Trophoblast cell (in vitro differentiated cells and primary cell): ENCODE data around the gene NGFR.

ENCODE experiments used
- DNase-seq, 2 donors: peaks; one replicate each; pipeline ENCODE4 v3.0.0-alpha.2; 2016
- H2AFZ ChIP-seq: 2 replicates; pipeline ENCODE4 v1.6.1; 2013; ENCODE audit warnings: low read length, moderate library complexity, mild to moderate bottlenecking; ENCODE audit not compliant: insufficient read depth, poor library complexity
- H2AK5ac ChIP-seq: 2 replicates; pipeline ENCODE4 v1.6.1; 2013; ENCODE audit warnings: mild to moderate bottlenecking, low read length
- H2BK120ac ChIP-seq: 2 replicates; pipeline ENCODE4 v1.6.1; 2013; ENCODE audit warnings: low read length, mild to moderate bottlenecking, moderate library complexity; ENCODE audit not compliant: insufficient read depth, poor library complexity
- H2BK12ac ChIP-seq: 2 replicates; pipeline ENCODE4 v1.6.1; 2013; ENCODE audit warnings: mild to moderate bottlenecking, low read length, moderate library complexity
- H2BK5ac ChIP-seq: 2 replicates; pipeline ENCODE4 v1.6.1; 2013; ENCODE audit warnings: low read length, low read depth, moderate library complexity, mild to moderate bottlenecking; ENCODE audit not compliant: poor library complexity
- H3K14ac ChIP-seq: 2 replicates; pipeline ENCODE4 v1.6.1; 2013; ENCODE audit warnings: mild to moderate bottlenecking, low read length
- H3K18ac ChIP-seq: 2 replicates; pipeline ENCODE4 v1.6.1; 2013; ENCODE audit warnings: mild to moderate bottlenecking, low read length
- H3K23ac ChIP-seq: 2 replicates; pipeline ENCODE4 v1.6.1; 2013; ENCODE audit warnings: low read length
- H3K27ac ChIP-seq: 2 replicates; pipeline ENCODE4 v1.5.1; 2013; ENCODE audit warnings: low read depth, mild to moderate bottlenecking, inconsistent platforms, low read length, moderate library complexity
- H3K27me3 ChIP-seq: 2 replicates; pipeline ENCODE4 v1.6.1; 2013; ENCODE audit warnings: inconsistent platforms, mild to moderate bottlenecking, low read length, moderate library complexity; ENCODE audit not compliant: insufficient read depth
- H3K36me3 ChIP-seq, 2 experiments: 1 replicate in 1 of 2; 2 replicates in 1 of 2; pipeline ENCODE4 v1.6.1; 2013; ENCODE audit warnings: low read length in 2 of 2, mild to moderate bottlenecking in 2 of 2, moderate library complexity in 1 of 2; ENCODE audit not compliant: insufficient read depth in 2 of 2, control insufficient read depth in 1 of 2
- H3K4ac ChIP-seq: 2 replicates; pipeline ENCODE4 v1.6.1; 2013; ENCODE audit warnings: low read depth, mild to moderate bottlenecking, low read length, moderate library complexity
- H3K4me1 ChIP-seq, 2 experiments: 1 replicate in 1 of 2; 2 replicates in 1 of 2; pipeline ENCODE4 v1.6.1; 2013; ENCODE audit warnings: low read length in 2 of 2, mild to moderate bottlenecking in 2 of 2, moderate library complexity in 1 of 2; ENCODE audit not compliant: insufficient read depth in 2 of 2, control insufficient read depth in 1 of 2
- H3K4me2 ChIP-seq: 2 replicates; pipeline ENCODE4 v1.6.1; 2013; ENCODE audit warnings: inconsistent platforms, mild to moderate bottlenecking, low read length, moderate library complexity
- H3K4me3 ChIP-seq: 2 replicates; pipeline ENCODE4 v1.5.1; 2013; ENCODE audit warnings: mild to moderate bottlenecking, low read depth, low read length, inconsistent platforms
- H3K79me1 ChIP-seq: one replicate; pipeline ENCODE4 v1.6.1; 2013; ENCODE audit warnings: low read length
- H3K79me2 ChIP-seq: 2 replicates; pipeline ENCODE4 v1.6.1; 2013; ENCODE audit warnings: low read length, mild to moderate bottlenecking; ENCODE audit not compliant: control insufficient read depth, insufficient read depth, poor library complexity
- H3K9ac ChIP-seq: 2 replicates; pipeline ENCODE4 v1.6.1; 2013; ENCODE audit warnings: mild to moderate bottlenecking, low read length
- H3K9me3 ChIP-seq: 2 replicates; pipeline ENCODE4 v1.6.1; 2013; ENCODE audit warnings: low read depth, mild to moderate bottlenecking, control low read depth, inconsistent platforms, low read length; ENCODE audit not compliant: insufficient read depth
- H4K12ac ChIP-seq: 2 replicates; pipeline ENCODE4 v1.6.1; 2013; ENCODE audit warnings: low read depth, mild to moderate bottlenecking, low read length, moderate library complexity
- H4K8ac ChIP-seq: 2 replicates; pipeline ENCODE4 v1.6.1; 2013; ENCODE audit warnings: low read depth, mild to moderate bottlenecking, low read length, moderate library complexity
- H4K91ac ChIP-seq: one replicate; pipeline ENCODE4 v1.6.1; 2013; ENCODE audit warnings: low read depth, mild to moderate bottlenecking, low read length, moderate library complexity
- WGBS: extraction: QIAGEN DNeasy Blood & Tissue Kit; methylation state at CpG from one replicate; pipeline ENCODE4 v1.1.7; 2013; ENCODE audit warnings: missing lambda C conversion rate; ENCODE audit not compliant: insufficient read length, insufficient coverage; ENCODE audit errors: extremely low coverage; 5-methylcytosine and 5-hydroxymethylcytosine counted together

The NGFR gene

GRCh38 chr17:49455272-49455861, 39.7 kb upstream of the NGFR start:
- no peak overlapping the region for H3K4me2 ChIP-seq
- no peak for DNase-seq
- H3K79me1 ChIP-seq: no peaks in the 10 kb centered on the region
- H3K4me1 ChIP-seq: peaks cover 3 to 4% of the 10 kb centered on the region in 2 experiments
- H3K9me3 ChIP-seq: peaks cover 2% of the 10 kb centered on the region
- H2BK5ac ChIP-seq: no peak overlapping the region
- no peak overlapping the region for H3K18ac ChIP-seq
- H3K9ac ChIP-seq: no peak overlapping the region
- no peak overlapping the region for H4K8ac ChIP-seq
- no peak overlapping the region for H2BK120ac ChIP-seq
- no peaks in the 10 kb centered on the region for H3K36me3 ChIP-seq
- H2AFZ ChIP-seq: no peak overlapping the region
- no peak overlapping the region for H4K12ac ChIP-seq
- no peaks in the 10 kb centered on the region for H3K79me2 ChIP-seq
- H3K27me3 ChIP-seq: no peaks in the 10 kb centered on the region
- no peak overlapping the region for H3K23ac ChIP-seq
- H2AK5ac ChIP-seq: no peak overlapping the region
- H4K91ac ChIP-seq: no peak overlapping the region
- 100% methylated on average over 3 of the region's 9 CpGs for WGBS
- no peak overlapping the region for H3K4me3 ChIP-seq
- no peak overlapping the region for H3K14ac ChIP-seq
- H2BK12ac ChIP-seq: no peak overlapping the region
- H3K4ac ChIP-seq: no peak overlapping the region
- no peak overlapping the region for H3K27ac ChIP-seq

GRCh38 chr17:49456183-49456965, 38.7 kb upstream of the NGFR start:
- Histone ChIP-seq H2BK12ac (no peak overlapping the region), H3K23ac (no peak overlapping the region), H3K36me3 (no peaks in the 10 kb centered on the region), H2BK5ac (no peak overlapping the region), H3K27ac (no peak overlapping the region), H2BK120ac (no peak overlapping the region), H4K8ac (no peak overlapping the region), H3K4me3 (no peak overlapping the region), H4K12ac (no peak overlapping the region), H3K4me1 (peaks cover 3 to 4% of the 10 kb centered on the region in 2 experiments), H3K9me3 (peaks cover 2% of the 10 kb centered on the region), H3K9ac (no peak overlapping the region), H3K4ac (no peak overlapping the region), H3K4me2 (no peak overlapping the region), H3K27me3 (no peaks in the 10 kb centered on the region), H3K14ac (no peak overlapping the region), H3K18ac (no peak overlapping the region), H4K91ac (no peak overlapping the region), H3K79me2 (no peaks in the 10 kb centered on the region), H2AFZ (no peak overlapping the region), H2AK5ac (no peak overlapping the region), H3K79me1 (no peaks in the 10 kb centered on the region)
- WGBS: no CpG with 5 or more reads among the region's 5 CpGs
- DNase-seq: no peak

GRCh38 chr17:49457564-49458535, 37.2 kb upstream of the NGFR start:
- H2BK12ac ChIP-seq: no peak overlapping the region
- H2BK120ac ChIP-seq: no peak overlapping the region
- DNase-seq: no peak
- no CpG with 5 or more reads among the region's 15 CpGs for WGBS
- H3K4me2 ChIP-seq: no peak overlapping the region
- no peak overlapping the region for H2AK5ac ChIP-seq
- H3K4me3 ChIP-seq: no peak overlapping the region
- no peaks in the 10 kb centered on the region for H3K36me3 ChIP-seq
- H3K79me1 ChIP-seq: no peaks in the 10 kb centered on the region
- no peak overlapping the region for H4K8ac ChIP-seq
- H3K18ac ChIP-seq: no peak overlapping the region
- peaks cover 3 to 4% of the 10 kb centered on the region in 2 experiments for H3K4me1 ChIP-seq
- H3K14ac ChIP-seq: no peak overlapping the region
- H4K12ac ChIP-seq: no peak overlapping the region
- H3K9me3 ChIP-seq: no peaks in the 10 kb centered on the region
- H4K91ac ChIP-seq: no peak overlapping the region
- H2AFZ ChIP-seq: no peak overlapping the region
- H3K79me2 ChIP-seq: no peaks in the 10 kb centered on the region
- H3K27ac ChIP-seq: no peak overlapping the region
- H3K9ac ChIP-seq: no peak overlapping the region
- H3K4ac ChIP-seq: no peak overlapping the region
- H3K23ac ChIP-seq: no peak overlapping the region
- no peaks in the 10 kb centered on the region for H3K27me3 ChIP-seq
- no peak overlapping the region for H2BK5ac ChIP-seq

- H3K4ac ChIP-seq: no peak overlapping the region
- H2BK120ac ChIP-seq: no peak overlapping the region
- no peak overlapping the region for H3K14ac ChIP-seq
- no peak overlapping the region for H2BK5ac ChIP-seq
- no peak overlapping the region for H4K8ac ChIP-seq
- H3K18ac ChIP-seq: no peak overlapping the region
- no peak overlapping the region for H3K23ac ChIP-seq
- H2BK12ac ChIP-seq: no peak overlapping the region
- no peak overlapping the region for H2AFZ ChIP-seq
- H3K36me3 ChIP-seq: no peaks in the 10 kb centered on the region
- H3K9me3 ChIP-seq: peaks cover 5% of the 10 kb centered on the region
- H3K27me3 ChIP-seq: no peaks in the 10 kb centered on the region
- no peaks in the 10 kb centered on the region for H3K79me2 ChIP-seq
- no peak overlapping the region for H4K91ac ChIP-seq
- H3K4me1 ChIP-seq: no peaks in the 10 kb centered on the region
- no peaks in the 10 kb centered on the region for H3K79me1 ChIP-seq
- no peak overlapping the region for H4K12ac ChIP-seq
- H2AK5ac ChIP-seq: no peak overlapping the region
- no CpG with 5 or more reads among the region's 7 CpGs for WGBS
- DNase-seq: peak; percentile 33 to 52
- H3K4me2 ChIP-seq: no peak overlapping the region
- H3K9ac ChIP-seq: no peak overlapping the region
- no peak overlapping the region for H3K4me3 ChIP-seq
- H3K27ac ChIP-seq: no peak overlapping the region
These were observed 35.6 kb upstream of the NGFR start for GRCh38 chr17:49459401-49459984.
